Measurements from ENCODE around the gene PPFIA4. TPM values are rescaled to one million over a fixed set of nuclear protein-coding genes. Genes with fewer than 3 reads are reported as not detected.

PPFIA4 gene
- total RNA-seq, 1 donor from 2014 or later, result 22.2 TPM

DNA sequence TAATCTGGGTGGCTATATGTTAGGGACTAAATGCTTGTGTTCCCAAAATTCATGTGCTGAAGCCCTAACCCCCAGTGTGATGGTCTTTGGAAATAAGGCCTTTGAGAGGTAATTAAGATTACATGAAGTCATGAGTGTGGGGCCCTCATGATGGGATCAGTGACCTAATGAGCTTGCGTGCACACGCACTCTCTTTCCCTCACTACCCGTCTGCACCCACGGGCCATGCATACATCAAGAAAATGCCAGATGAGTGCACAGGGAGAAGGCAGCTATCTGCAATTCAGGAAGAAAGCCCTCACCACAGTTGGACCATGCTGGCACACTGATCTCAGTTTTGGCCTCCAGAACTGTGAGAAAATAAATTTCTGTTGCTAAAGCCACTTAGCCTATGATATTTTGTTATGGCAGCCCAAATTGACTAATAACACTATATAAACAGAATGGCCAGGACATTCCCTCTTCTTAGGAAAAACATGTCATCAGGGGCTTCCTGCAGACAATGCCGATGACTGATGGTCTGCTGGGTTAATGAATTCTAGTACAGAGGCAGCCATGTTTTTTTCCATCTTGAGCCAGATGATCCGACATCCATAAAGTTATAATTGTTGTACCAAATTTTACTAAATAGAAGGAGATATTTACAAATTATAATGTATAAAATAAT is 77.7 kb downstream of the PPFIA4 start:
- no peak for DNase-seq (ENCODE audit: low spot score in 2 of 2)
- Histone ChIP-seq H3K36me3 (no peaks in the 10 kb centered on the region), H3K27me3 (no peaks in the 10 kb centered on the region), H3K4me1 (no peaks in the 10 kb centered on the region), H3K27ac (no peak overlapping the region), H3K4me3 (no peak overlapping the region), H3K9me3 (peaks cover 0 to 4% of the 10 kb centered on the region in 2 donors)
- TF ChIP-seq, protein P1, sequence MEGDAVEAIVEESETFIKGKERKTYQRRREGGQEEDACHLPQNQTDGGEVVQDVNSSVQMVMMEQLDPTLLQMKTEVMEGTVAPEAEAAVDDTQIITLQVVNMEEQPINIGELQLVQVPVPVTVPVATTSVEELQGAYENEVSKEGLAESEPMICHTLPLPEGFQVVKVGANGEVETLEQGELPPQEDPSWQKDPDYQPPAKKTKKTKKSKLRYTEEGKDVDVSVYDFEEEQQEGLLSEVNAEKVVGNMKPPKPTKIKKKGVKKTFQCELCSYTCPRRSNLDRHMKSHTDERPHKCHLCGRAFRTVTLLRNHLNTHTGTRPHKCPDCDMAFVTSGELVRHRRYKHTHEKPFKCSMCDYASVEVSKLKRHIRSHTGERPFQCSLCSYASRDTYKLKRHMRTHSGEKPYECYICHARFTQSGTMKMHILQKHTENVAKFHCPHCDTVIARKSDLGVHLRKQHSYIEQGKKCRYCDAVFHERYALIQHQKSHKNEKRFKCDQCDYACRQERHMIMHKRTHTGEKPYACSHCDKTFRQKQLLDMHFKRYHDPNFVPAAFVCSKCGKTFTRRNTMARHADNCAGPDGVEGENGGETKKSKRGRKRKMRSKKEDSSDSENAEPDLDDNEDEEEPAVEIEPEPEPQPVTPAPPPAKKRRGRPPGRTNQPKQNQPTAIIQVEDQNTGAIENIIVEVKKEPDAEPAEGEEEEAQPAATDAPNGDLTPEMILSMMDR (IDR thresholded peaks at IDR 0.05), result no peak
- intact Hi-C loops (cut with DNase I), result no loop called here

DNA sequence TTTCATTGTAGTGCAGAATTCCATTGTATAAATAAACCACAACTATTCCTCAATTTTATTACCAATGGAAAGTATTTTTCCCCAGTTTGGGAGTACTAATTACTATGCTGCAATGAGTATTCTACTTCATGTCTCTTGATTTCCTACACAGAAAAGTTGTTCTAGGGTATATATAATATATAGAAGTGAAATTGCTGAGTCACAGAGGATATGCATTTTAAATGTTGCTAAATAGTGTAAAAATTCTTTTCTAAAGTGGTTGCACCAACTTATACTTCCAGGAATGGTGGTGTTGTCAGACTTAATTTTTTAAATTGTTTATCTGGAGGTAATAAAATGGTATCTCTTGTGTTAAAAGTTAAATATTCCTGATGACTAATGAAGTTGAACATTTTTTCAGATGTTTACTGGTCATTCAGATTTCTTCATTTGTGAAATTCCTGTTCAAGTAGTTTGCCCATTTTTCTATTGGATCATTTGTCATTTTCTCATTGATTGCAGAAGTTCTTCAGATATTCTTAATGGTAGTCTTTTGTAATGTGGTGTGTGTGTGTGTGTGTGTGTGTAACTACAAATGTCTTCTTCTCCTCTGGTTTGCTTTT is 78.6 kb downstream of the PPFIA4 start:
- DNase-seq (ENCODE audit: low spot score in 2 of 2), result no peak
- Histone ChIP-seq H3K27me3 (no peaks in the 10 kb centered on the region), H3K27ac (no peak overlapping the region), H3K9me3 (peaks cover 0 to 4% of the 10 kb centered on the region in 2 donors), H3K4me1 (no peaks in the 10 kb centered on the region), H3K36me3 (no peaks in the 10 kb centered on the region), H3K4me3 (no peak overlapping the region)
- TF ChIP-seq, protein P1 (IDR thresholded peaks at IDR 0.05), result no peak
- intact Hi-C loops (cut with DNase I), result no loop called here

DNA sequence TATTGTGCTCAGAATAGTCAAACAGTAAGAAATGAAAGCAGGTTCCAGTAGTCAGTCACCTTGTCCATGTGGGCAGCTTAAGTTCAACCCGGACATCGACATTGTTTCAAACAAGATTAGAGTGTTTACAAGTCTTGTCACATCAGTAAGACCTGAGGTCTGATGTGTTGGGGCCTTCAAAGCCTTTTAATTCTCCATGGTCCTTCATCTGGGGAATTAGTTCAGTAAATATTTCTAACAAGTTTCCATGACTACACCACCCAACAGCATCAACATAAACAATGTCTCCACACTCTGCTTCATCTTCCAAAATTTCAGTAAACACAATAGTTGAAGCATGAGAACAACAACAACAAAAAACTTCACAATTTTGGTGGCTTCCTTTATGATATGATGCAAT is 86.2 kb downstream of the PPFIA4 start:
- no peaks in the 10 kb centered on the region for H3K9me3 ChIP-seq
- no peaks in the 10 kb centered on the region for H3K4me1 ChIP-seq
- no peak overlapping the region for H3K4me3 ChIP-seq
- DNase-seq (ENCODE audit: low spot score in 2 of 2), result no peak
- no peaks in the 10 kb centered on the region for H3K36me3 ChIP-seq
- no peak overlapping the region for H3K27ac ChIP-seq
- no peaks in the 10 kb centered on the region for H3K27me3 ChIP-seq
- intact Hi-C loops (cut with DNase I), result no loop called here
- TF ChIP-seq, protein P1 (IDR thresholded peaks at IDR 0.05), result no peak

DNA sequence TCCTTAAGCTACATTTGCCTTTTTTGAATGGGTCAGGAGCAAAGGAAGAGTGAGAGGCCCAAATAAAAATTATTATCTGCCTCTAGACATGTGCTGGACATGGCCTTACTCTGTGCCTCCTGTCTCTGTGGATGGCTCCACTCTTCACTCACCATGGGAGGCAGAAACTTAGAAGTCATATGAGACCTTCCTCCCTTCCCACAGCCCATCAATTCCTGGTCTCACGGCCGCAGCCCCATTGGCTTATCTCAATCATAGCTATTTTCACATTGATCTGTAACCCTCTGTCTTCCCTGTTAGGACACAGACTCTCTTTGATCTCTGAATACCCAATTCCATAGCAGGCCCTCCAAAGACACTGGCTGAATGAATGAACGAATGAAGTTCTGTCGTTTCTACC is 87.0 kb downstream of the PPFIA4 start:
- TF ChIP-seq, protein P1 (IDR thresholded peaks at IDR 0.05), result no peak
- Histone ChIP-seq H3K27me3 (no peaks in the 10 kb centered on the region), H3K9me3 (no peaks in the 10 kb centered on the region), H3K27ac (no peak overlapping the region), H3K4me1 (peaks cover 0 to 2% of the 10 kb centered on the region in 2 donors), H3K4me3 (no peak overlapping the region), H3K36me3 (no peaks in the 10 kb centered on the region)
- no peak for DNase-seq (ENCODE audit: low spot score in 2 of 2)
- intact Hi-C loops (cut with DNase I), result no loop called here

DNA sequence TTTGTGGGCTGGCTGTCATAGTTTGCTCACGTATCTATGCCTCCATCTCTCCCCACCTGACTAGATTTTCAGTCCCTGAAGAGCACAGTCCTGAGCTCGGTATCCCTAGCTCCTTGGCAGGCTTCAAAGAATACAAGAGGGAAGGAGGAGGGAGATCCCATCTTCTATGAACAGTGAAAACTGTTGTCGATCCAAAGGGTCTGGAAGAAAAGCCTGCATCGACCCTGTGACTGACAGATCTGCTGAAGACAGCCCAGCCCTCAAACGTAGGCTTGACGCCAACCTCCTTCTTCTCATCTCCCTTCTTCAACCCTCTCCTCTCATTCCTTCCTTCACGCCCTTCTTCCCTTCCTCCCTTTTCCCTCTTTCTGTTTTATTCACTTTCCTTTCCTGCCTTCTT is 87.9 kb downstream of the PPFIA4 start:
- no peaks in the 10 kb centered on the region for H3K9me3 ChIP-seq
- TF ChIP-seq, protein P1 (IDR thresholded peaks at IDR 0.05), result no peak
- H3K27ac ChIP-seq, result no peak overlapping the region
- intact Hi-C loops (cut with DNase I), result no loop called here
- H3K27me3 ChIP-seq, result no peaks in the 10 kb centered on the region
- H3K4me3 ChIP-seq, result no peak overlapping the region
- no peaks in the 10 kb centered on the region for H3K36me3 ChIP-seq
- DNase-seq (ENCODE audit: low spot score in 2 of 2), result no peak
- peaks cover 0 to 3% of the 10 kb centered on the region in 2 donors for H3K4me1 ChIP-seq
